ENCODE results near the gene HNRNPA0.

The HNRNPA0 gene

GRCh38 chr5:137754188-137754960, at the start of gene HNRNPA0:
TSS of gene HNRNPA0 (minus strand) at chr5:137754363. CDS start at chr5:137754066, 297 bp downstream.
- TF ChIP-seq, protein P1, sequence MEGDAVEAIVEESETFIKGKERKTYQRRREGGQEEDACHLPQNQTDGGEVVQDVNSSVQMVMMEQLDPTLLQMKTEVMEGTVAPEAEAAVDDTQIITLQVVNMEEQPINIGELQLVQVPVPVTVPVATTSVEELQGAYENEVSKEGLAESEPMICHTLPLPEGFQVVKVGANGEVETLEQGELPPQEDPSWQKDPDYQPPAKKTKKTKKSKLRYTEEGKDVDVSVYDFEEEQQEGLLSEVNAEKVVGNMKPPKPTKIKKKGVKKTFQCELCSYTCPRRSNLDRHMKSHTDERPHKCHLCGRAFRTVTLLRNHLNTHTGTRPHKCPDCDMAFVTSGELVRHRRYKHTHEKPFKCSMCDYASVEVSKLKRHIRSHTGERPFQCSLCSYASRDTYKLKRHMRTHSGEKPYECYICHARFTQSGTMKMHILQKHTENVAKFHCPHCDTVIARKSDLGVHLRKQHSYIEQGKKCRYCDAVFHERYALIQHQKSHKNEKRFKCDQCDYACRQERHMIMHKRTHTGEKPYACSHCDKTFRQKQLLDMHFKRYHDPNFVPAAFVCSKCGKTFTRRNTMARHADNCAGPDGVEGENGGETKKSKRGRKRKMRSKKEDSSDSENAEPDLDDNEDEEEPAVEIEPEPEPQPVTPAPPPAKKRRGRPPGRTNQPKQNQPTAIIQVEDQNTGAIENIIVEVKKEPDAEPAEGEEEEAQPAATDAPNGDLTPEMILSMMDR (IDR thresholded peaks at IDR 0.05; ENCODE audit: borderline replicate concordance, insufficient read depth, low read depth, low read length), result no peak
- peak within 1 kb of the TSS; percentile 94 for H3K4me3 ChIP-seq (ENCODE audit: low read depth, low read length)

DNA sequence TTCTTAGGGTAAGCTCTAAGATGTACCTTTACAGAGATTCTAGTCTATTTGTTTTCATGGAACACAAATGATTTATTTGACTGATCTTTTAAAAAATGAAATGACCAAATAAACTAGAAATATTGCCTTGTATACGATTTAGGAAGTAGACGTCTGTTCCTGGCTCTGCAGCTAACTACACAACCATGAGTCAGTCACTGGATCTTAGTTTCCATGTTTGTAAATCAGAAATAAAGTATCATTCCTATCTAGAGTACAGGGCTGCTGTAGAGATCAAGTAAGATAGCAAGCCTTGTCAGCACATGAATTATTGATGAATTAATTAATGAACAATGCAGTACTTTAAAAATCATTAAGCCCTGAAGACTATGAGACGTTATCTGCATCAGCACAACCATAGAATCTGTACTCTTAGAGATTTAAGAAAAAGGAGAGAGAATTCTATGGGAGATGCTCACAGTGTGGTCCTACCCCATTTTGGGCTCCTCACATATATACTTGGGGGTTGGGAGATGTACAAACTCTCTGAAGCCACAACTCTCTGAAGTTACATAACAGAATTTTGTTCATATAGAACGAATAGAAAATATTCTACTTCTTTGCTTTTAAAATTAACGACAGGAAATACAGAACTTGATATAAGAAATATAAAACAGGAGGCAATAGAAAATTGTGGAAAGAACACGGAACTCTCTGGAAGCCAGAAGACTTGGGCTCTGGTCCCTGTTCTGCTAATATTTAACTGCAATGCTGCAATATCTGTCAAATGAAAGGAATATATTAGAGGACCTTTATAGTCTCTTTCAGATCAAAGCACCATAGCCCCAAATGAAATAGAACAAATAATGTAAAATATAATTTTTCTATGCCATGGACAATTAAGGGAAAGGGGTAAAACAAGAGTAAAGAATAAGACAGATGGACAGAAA, 48.4 kb upstream of the HNRNPA0 start:
- TF ChIP-seq, protein P1 (IDR thresholded peaks at IDR 0.05; ENCODE audit: borderline replicate concordance, insufficient read depth, low read depth, low read length), result no peak
- H3K4me3 ChIP-seq (ENCODE audit: low read depth, low read length), result no peak overlapping the region

DNA sequence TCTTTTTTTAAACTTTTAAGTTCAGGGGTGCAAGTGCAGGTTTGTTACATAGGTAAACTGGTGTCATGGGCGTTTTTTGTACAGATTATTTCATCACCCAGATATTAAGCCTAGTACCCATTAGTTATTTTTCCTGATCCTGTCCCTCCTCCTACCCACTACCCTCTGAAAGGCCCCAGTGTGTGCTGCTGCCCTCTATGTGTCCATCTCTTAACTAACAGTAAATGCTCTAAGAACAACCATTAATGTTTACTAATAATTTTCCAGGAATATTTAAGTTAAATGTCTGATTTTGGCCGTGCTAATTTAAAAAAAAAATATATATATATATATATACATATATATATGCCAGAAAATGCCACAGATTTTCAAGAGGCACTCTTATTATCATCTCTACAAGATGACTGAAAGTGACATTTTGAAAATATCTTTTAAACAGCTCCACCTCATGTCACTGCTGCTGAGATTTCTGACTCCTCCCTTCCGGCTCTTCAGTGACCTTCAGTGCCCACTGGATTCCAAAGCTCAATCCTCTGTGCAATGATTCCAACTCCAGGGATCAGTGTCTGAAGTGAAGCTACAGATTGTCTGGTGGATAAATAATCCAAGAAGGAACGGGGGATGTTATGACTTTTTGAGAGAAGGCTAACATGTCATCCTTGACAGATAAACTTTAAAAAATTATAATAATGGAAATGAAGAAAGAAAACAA, 46.7 kb upstream of the HNRNPA0 start:
- TF ChIP-seq, protein P1 (IDR thresholded peaks at IDR 0.05; ENCODE audit: borderline replicate concordance, insufficient read depth, low read depth, low read length), result no peak
- H3K4me3 ChIP-seq (ENCODE audit: low read depth, low read length), result no peak overlapping the region

- TF ChIP-seq, protein P1 (IDR thresholded peaks at IDR 0.05; ENCODE audit: borderline replicate concordance, insufficient read depth, low read depth, low read length), result no peak
Observed at GRCh38 chr5:137796279-137796678, 42.1 kb upstream of the HNRNPA0 start.

GRCh38 chr5:137794863-137795262, 40.7 kb upstream of the HNRNPA0 start:
- no peak overlapping the region for H3K4me3 ChIP-seq (ENCODE audit: low read depth, low read length)
- TF ChIP-seq, protein P1 (IDR thresholded peaks at IDR 0.05; ENCODE audit: borderline replicate concordance, insufficient read depth, low read depth, low read length), result no peak

More at GRCh38 chr5:137796279-137796678, 42.1 kb upstream of the HNRNPA0 start:
- no peak overlapping the region for H3K4me3 ChIP-seq (ENCODE audit: low read depth, low read length)

DNA sequence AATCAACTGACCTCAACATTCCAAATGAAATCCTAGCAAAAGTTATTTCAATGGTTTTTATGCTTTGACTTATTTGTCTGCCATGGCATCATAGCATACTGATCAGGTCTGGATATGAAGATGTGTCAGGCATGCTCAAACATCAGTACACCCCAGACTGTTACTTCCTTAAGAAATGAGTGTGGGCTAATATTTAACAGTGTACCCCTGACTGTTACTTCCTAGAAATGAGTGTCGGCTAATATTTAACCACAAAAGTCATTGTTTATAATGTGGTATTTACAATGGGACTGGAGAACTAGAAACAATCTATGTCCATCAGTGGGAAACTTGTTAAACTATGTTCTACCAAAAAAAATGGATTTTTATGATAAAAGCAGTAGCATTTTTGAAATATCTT, 38.1 kb upstream of the HNRNPA0 start:
- H3K4me3 ChIP-seq (ENCODE audit: low read depth, low read length), result no peak overlapping the region
- TF ChIP-seq, protein P1 (IDR thresholded peaks at IDR 0.05; ENCODE audit: borderline replicate concordance, insufficient read depth, low read depth, low read length), result no peak

Data from GM12875 (cell line).